DMS79 (cell line): ENCODE results near the gene COA6.
A peak's percentile ranks its signal among the peaks of the same experiment; 100 is the strongest.

ENCODE experiments used
- DNase-seq: peaks from one replicate; lab custom pipeline; 2025; lab: John Stamatoyannopoulos, UW

Gene COA6

GRCh38 chr1:234373064-234373958 is at the start of gene COA6:
TSS of gene COA6 (plus strand) at chr1:234373456. CDS start at chr1:234373467, 11 bp downstream.
- DNase-seq, result peak; percentile 87

DNA sequence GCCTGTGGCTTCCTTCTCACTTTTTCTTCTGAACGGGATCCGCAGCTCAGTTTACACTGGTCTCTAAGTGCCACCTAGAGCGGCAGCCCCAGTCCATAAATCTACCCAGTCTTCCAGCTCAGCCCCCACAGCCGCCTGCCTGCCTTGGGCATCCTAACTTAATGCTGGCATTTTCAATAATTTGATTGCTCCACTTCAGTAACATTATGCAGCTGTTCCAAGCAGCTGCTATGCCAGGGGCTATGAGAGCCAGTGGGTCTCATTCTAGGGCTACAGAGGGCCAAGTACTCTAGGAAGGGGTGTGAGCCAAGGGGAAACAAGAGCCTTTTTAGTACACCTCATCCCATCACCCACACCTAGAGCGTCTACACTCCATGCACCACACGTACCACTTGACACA is 48.4 kb upstream of the COA6 start:
- DNase-seq, result peak; percentile 20

- DNase-seq, result no peak
These were observed 47.3 kb upstream of the COA6 start for GRCh38 chr1:234325878-234326496.

DNA sequence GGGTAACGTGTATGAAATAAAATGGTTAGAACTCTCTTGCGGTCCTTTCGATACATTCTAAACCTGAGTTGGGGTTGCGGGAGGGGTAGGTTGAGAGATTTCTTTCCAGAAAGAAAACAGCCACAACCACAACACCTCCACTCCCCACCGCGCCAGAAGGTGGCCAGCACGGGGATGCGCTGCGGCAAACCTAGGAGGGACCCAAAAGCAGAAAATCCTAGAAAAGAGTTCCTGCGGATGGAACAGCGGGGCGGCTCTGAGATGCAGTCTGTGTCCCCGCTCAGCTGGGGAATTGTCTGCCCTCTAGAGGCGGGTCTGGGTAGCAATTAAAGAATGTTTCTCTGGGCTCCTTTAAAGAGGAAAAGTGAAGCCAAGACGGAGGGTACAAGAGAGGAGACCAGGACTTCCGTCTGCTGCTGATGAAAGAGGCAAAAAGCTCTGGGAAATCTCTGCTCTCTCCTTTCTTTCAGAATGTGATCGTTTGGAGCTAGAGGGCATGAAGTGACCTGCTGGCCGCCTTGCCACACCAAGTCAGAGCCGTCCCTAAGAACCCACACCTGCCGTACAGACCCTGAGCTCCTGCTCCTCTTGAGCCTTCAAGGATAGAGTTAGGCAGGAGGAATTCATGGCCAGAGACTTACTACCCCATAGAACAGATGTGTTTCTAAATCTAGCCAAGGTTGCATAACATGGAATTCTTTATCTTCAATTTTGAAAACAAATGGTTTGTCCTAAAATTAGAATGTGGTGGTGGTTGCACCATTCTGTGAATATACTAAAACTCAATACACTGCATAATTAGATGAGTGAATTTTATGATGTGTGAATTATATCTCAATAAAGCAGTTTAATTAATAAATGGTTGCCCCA is 46.5 kb upstream of the COA6 start:
- DNase-seq, result no peak

- no peak for DNase-seq
These were observed 45.6 kb upstream of the COA6 start for GRCh38 chr1:234327577-234328164.

DNA sequence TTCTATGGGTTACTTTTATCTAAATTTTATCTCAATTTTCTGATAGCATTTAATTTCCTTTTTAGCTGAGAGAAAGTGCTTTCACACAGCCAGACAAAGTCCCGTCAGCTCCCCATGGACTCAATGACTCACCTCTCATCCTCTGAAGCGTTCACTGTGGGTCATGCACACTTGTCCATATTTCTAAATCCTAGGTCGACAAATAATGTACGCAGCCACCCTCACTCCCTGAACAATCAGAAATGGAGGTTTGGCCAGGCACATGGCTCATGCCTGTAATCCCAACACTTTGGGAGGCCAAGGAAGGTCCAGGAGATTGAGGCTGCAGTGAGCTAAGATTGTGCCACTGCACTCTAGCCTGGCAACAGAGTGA is 42.4 kb upstream of the COA6 start:
- no peak for DNase-seq

- DNase-seq, result no peak
These were observed 41.7 kb upstream of the COA6 start for GRCh38 chr1:234331507-234331906.

DNA sequence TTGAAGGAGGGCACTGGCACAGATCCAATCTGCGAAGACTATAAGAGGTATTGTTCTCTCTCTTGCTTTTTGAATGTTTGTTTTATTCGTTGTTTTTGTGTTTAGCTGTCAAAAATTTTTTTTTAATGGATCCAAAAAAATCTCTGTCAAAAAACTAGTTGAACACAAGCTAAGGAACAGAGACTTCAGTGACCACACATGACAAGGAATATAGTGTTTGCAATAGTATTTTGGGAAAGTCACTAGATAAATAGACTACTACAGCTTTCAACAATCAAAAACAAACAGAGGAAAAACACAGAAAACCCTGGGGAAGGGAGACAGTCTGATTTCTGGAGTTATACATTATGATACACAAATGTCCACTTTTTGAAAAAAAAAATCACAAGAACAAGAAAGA is 36.9 kb upstream of the COA6 start:
- no peak for DNase-seq

DNA sequence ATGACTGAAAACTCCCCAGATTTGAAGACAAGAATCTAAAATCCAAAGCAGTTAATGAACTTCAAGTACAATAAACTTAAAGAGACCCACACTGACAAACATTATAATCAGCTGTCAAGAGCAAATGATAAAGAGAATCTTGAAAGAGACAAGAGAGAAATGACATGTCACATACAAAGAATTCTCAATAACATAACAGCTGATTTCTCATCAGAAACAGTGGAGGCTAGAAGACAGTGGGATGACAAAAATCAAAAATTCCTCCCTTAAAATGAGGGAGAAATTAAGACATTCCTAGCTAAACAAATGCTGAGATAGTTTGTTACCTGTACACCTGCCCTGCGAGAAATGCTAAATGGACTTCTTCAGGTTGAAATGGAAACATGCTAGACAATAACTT is 36.0 kb upstream of the COA6 start:
- DNase-seq, result no peak

DNA sequence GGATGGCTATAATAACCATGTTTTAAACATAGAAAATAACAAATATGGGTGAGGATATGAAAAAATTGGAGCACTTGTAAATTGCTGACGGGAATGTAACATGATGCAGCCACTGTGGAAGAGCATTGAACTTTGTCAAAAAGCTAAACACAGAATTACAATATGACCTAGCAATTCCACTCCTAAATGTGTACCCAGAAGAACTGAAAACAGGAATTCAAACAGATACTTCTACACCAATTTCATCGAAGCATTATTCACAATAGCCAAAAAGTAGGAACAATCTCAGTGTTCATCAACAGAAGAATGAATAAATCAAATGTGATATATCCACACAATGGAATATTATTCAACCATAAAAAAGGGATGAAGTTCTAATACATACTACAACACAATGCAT is 32.7 kb upstream of the COA6 start:
- no peak for DNase-seq

DNA sequence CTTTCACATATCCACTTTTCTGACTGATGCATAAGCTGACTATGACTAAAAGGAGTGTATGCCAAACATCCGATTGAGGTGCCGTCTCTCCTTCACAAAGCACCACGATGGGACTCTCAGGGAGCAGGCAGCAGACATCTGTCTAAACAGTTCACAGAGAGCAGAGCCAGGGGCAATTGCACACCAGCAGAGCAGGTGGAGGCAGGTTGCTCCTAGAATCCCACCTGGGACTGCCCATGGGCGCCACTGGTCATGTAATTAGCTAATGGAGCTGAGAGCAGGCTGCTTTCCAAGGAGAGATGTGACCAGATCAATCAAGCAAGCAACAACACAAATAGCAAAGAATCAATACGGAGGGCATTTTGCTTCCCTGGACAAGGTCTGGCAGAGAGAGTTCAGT is 30.5 kb upstream of the COA6 start:
- DNase-seq, result no peak

- DNase-seq, result no peak
These were observed 28.0 kb upstream of the COA6 start for GRCh38 chr1:234345237-234345636.

- no peak for DNase-seq
These were observed 24.3 kb upstream of the COA6 start for GRCh38 chr1:234348964-234349363.

DNA sequence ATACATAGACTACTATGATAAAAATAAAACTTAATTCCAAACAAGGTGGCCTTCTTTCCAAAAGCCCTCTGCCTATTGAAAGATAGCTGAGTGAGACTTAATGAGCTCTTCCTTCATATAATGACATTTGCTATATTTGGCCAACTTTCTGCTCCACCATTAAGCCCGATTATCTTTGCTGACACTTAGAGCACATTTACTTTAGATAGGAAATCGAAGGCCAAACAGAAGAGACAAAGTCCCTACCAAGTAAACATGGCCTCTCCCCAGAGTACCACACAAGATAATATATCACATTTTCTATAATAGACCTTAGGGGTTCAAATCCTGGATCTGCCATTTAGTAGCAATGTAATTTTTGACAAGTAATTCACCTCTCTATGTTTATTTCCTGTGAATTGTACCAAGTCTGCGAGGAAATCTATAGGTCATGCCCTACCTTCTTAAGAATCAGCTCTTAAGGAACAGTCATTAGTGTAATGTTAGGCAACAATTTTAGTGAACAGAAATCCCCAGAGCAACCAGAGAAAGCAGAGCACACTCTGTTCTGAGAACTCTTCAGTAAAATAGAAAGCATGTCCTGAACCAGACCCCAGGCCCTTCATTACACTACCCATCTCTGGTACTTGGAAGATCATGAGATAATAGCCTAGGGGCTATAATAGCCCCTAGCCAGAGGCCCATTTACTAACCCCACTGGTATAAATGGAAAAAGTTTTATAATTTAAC is 17.3 kb upstream of the COA6 start:
- no peak for DNase-seq

GRCh38 chr1:234356615-234357269 is 16.5 kb upstream of the COA6 start:
- DNase-seq, result peak; percentile 71

DNA sequence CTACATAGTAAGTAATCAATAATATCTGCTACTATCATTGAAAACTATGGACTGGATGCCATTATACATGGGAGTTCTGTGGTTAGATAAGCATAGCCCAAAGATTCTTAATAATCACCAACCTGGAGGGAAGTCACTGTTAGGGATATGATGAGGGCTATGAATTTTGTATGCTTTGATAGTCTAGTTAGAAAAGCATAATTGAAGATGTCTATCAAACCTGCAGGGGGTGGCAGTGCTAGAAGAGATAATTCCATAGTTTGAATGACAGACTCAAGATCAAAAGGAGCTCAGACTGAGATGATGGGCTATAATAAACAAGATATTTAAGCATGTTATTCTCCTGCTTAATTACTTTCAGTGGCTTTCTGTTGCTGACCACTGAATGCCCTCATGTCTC is 15.4 kb upstream of the COA6 start:
- no peak for DNase-seq

GRCh38 chr1:234361102-234361603 is 12.1 kb upstream of the COA6 start:
- no peak for DNase-seq

DNA sequence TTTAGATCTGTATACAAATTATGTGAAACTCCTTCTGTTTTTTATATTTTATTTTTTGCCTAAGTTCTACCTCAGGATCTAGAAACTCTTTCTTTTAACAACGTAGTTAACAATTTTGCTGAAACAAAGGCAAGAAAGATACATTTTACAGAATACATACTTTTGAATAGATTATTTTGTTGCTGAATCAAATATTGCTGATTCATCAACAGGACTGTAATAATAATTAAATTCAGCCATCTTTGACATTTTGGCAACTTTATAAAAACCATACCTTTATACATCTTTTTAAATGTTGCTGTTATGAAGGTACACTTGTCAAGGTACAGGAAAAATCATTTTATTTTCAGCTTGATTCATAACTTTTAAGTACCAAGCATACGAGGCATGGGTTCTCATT is 10.7 kb upstream of the COA6 start:
- DNase-seq, result no peak

DNA sequence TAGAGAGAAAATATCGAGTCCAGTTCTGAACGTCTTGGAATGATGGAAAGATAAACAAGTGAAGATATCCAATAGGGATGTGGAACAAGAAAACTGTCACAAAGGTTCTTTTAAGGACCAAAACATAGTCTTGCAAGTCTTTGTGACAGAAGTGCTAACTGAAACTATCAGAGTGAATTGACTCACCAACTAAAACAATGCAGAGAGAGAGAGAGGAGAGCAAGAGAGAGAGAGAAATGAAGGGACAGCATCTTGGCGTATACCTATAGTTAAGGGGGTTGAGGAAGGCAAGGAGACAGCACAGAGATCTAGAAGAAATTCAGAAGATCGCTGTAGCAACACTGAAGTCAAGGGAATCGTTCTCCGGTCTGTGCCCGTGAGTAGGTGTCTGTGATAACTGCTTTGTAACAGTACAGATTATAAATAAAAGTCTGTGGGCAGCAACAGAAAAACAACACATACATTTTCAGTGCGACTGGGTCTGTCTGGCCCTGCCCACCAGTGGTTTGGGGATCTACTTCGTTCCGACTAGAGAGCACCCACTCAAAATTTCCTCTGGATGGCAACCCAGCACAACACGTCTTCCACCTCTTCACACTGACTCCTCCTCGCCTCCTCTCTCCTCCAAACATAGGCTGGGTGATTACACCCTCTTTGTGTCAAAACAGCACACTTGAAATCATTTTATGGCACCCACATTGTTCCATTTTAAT is 4.8 kb upstream of the COA6 start:
- DNase-seq, result no peak

DNA sequence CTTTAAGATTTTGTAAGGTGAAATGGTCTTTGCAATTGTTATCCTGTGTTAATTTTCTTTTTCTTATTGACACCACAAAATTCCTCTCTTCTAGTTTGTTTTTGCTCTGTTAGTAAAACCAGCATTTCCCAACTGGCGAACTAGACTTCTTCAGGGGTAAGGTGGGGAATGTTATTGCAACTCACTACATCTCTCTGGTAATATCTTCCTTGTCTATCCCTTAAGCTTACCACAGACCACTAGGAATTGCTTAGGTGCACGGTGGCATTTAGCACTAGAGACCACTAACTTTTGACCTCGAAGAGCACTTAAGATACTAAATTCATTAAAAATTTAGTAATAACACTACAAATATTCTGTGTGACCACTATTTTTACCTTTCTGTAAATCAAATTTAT is 4.2 kb upstream of the COA6 start:
- DNase-seq, result no peak
